ENCODE measurements around the gene C2CD4A. TPM values are rescaled to one million over a fixed set of nuclear protein-coding genes. Genes with fewer than 3 reads are reported as not detected.

C2CD4A gene
- total and polyA plus RNA-seq, 8 donors = 1.2 to 16.1 (median 2.7) TPM

- no peak for TF ChIP-seq CTCF (IDR thresholded peaks at IDR 0.05)
- H3K4me3 ChIP-seq = no peak overlapping the region
- FAIRE-seq (no peak), ATAC-seq (no peak), DNase-seq (no peak)
- H3K36me3 ChIP-seq = no peaks in the 10 kb centered on the region
- H3K27ac ChIP-seq = peak overlapping the region in 1 of 4 donors; percentile 37
- intact Hi-C loops (cut with DNase I) = no loop called here
- H3K9me3 ChIP-seq = no peaks in the 10 kb centered on the region
- WGBS, 2 donors = 32 to 33% methylated on average over 1 of the region's 1 CpG
- peaks cover 0 to 28% (median 0%) of the 10 kb centered on the region in 3 donors for H3K4me1 ChIP-seq
- H3K27me3 ChIP-seq = no peaks in the 10 kb centered on the region
Measured at GRCh38 chr15:62050115-62050514, 16.7 kb upstream of the C2CD4A start.

GRCh38 chr15:62051166-62051565, 15.6 kb upstream of the C2CD4A start:
- DNase-seq (no peak), ATAC-seq (no peak), FAIRE-seq (no peak)
- 97 to 98% methylated on average over 4 of the region's 4 CpGs for WGBS, 2 donors
- intact Hi-C loops (cut with DNase I) = no loop called here
- TF ChIP-seq CTCF (IDR thresholded peaks at IDR 0.05) = no peak
- Histone ChIP-seq H3K36me3 (no peaks in the 10 kb centered on the region), H3K27ac (no peak overlapping the region), H3K4me1 (peaks cover 0 to 22% (median 0%) of the 10 kb centered on the region in 3 donors), H3K4me3 (no peak overlapping the region), H3K27me3 (no peaks in the 10 kb centered on the region), H3K9me3 (no peaks in the 10 kb centered on the region)

- Histone ChIP-seq H3K4me1 (peaks cover 0 to 26% (median 4%) of the 10 kb centered on the region in 3 donors), H3K4me3 (no peak overlapping the region), H3K27me3 (no peaks in the 10 kb centered on the region), H3K9me3 (no peaks in the 10 kb centered on the region), H3K36me3 (no peaks in the 10 kb centered on the region), H3K27ac (peak overlapping the region in 1 of 4 donors; percentile 2)
- FAIRE-seq = no peak
- WGBS, 2 donors = 92 to 96% methylated on average over 1 of the region's 1 CpG
- intact Hi-C loops (cut with DNase I) = no loop called here
- TF ChIP-seq CTCF (IDR thresholded peaks at IDR 0.05) = no peak
- no peak for ATAC-seq
- no peak for DNase-seq
Measured at GRCh38 chr15:62052713-62053112, 14.1 kb upstream of the C2CD4A start.

- H3K9me3 ChIP-seq = no peaks in the 10 kb centered on the region
- DNase-seq (no peak), ATAC-seq (peak in 1 of 4 donors; percentile 12), FAIRE-seq (no peak)
- H3K4me1 ChIP-seq = peaks cover 0 to 31% (median 11%) of the 10 kb centered on the region in 3 donors
- no peaks in the 10 kb centered on the region for H3K36me3 ChIP-seq
- H3K27ac ChIP-seq = no peak overlapping the region
- TF ChIP-seq CTCF (IDR thresholded peaks at IDR 0.05) = no peak
- no peaks in the 10 kb centered on the region for H3K27me3 ChIP-seq
- H3K4me3 ChIP-seq = no peak overlapping the region
- 45% methylated on average over 5 of the region's 5 CpGs for WGBS, 2 donors
- intact Hi-C loops (cut with DNase I) = no loop called here
Measured at GRCh38 chr15:62053439-62054085, 13.2 kb upstream of the C2CD4A start.

- WGBS, 2 donors = 61 to 73% methylated on average over 5 of the region's 5 CpGs
- DNase-seq (no peak), FAIRE-seq (no peak), ATAC-seq (no peak)
- H3K9me3 ChIP-seq = no peaks in the 10 kb centered on the region
- H3K36me3 ChIP-seq = no peaks in the 10 kb centered on the region
- H3K27me3 ChIP-seq = no peaks in the 10 kb centered on the region
- H3K27ac ChIP-seq = peak overlapping the region in 2 of 4 donors; percentile 9 to 20
- H3K4me3 ChIP-seq = no peak overlapping the region
- no peak for TF ChIP-seq CTCF (IDR thresholded peaks at IDR 0.05)
- H3K4me1 ChIP-seq = peaks cover 6 to 35% (median 18%) of the 10 kb centered on the region in 3 donors
- intact Hi-C loops (cut with DNase I) = no loop called here
Measured at GRCh38 chr15:62054979-62055378, 11.8 kb upstream of the C2CD4A start.

Data from pancreas (tissue), 10 donors.